Measurements from ENCODE around the gene LSM12.

Gene LSM12

DNA sequence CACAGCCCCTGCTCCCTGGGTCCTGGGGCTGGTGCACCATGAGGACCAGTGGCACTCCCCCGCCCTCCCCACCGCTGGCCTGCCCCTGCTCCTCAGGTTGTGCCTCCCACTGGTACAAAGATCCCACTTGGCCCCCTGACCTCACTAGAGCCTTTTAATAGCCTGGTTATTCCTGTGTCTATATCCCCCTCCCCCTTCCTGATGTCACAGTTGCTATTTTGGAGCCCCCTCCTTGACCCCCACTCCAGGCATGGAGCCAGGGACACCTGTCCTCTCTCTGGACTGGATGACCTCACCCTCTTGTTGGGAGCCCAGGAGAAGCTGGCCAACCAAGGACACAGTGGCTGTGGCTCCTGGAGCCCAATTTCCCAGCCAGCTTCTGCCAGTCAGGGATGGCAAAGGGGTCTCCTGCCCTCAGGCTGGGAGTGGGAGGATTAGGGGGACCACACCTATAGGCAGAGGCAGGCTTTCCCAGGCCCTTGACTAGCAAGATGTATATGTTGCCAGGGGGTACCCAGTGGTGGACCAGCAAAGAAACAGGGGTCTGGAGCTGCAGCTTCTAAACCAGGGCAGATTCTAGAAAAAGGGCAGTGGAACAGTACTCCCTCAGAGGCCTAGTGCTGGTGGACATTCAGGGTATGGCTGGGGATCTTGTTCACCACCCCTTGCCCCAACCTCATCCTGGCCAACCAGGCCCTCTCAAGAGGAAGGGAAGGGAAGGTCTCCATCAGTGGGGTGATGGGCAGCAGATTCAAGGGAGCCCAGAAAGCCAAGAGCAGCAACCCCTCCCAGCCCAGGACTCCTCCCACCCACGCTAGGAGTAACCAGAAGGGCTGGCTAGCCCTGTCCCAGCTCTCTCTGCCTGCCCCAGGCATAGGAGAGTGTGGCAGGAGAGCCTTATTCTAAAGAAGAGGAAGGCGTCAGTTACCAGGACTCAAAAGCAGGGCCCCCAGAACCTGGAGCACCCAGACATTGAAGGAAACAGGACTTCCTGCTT is 46.1 kb upstream of the LSM12 start:
- Mint-ChIP-seq H3K4me3 (peak overlapping the region in 1 of 3 experiments; percentile 56), H3K36me3 (ENCODE audit: low read depth) (peaks cover 12% of the 10 kb centered on the region), H3K4me1 (peaks cover 71% of the 10 kb centered on the region), H3K27me3 (ENCODE audit: low read depth) (no peaks in the 10 kb centered on the region), H3K27ac (peak overlapping the region; percentile 32 to 60 (median 59)), H3K9me3 (no peaks in the 10 kb centered on the region)
- TF ChIP-seq, protein P1, sequence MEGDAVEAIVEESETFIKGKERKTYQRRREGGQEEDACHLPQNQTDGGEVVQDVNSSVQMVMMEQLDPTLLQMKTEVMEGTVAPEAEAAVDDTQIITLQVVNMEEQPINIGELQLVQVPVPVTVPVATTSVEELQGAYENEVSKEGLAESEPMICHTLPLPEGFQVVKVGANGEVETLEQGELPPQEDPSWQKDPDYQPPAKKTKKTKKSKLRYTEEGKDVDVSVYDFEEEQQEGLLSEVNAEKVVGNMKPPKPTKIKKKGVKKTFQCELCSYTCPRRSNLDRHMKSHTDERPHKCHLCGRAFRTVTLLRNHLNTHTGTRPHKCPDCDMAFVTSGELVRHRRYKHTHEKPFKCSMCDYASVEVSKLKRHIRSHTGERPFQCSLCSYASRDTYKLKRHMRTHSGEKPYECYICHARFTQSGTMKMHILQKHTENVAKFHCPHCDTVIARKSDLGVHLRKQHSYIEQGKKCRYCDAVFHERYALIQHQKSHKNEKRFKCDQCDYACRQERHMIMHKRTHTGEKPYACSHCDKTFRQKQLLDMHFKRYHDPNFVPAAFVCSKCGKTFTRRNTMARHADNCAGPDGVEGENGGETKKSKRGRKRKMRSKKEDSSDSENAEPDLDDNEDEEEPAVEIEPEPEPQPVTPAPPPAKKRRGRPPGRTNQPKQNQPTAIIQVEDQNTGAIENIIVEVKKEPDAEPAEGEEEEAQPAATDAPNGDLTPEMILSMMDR (IDR thresholded peaks at IDR 0.05; ENCODE audit: unreplicated experiment in 3 of 3), result no peak

DNA sequence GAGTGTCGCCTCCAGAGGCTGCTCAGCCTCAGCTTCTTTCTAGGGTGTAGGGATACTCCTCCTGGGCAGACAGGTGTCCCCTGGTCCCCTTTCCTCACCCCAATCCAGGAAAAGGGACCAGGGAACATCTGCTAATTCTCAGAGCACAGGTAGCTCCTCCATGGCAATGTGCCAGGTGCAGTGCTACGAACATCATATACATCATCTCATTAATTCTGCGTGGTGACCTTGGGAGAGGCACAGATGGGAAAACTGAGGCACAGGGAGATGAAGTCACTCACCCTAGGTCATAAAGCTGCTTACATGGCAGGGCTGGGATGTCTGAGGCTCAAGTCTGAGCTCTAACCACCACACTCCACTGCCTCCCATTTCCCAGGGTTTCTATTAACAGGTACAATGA is 45.3 kb upstream of the LSM12 start:
- peaks cover 13% of the 10 kb centered on the region for H3K36me3 Mint-ChIP-seq (ENCODE audit: low read depth)
- no peaks in the 10 kb centered on the region for H3K9me3 Mint-ChIP-seq
- peaks cover 71% of the 10 kb centered on the region for H3K4me1 Mint-ChIP-seq
- H3K27ac Mint-ChIP-seq, result peak overlapping the region; percentile 42 to 80 (median 65)
- peak overlapping the region in 2 of 3 experiments; percentile 30 to 46 for H3K4me3 Mint-ChIP-seq
- H3K27me3 Mint-ChIP-seq (ENCODE audit: low read depth), result no peaks in the 10 kb centered on the region
- TF ChIP-seq, protein P1 (IDR thresholded peaks at IDR 0.05; ENCODE audit: unreplicated experiment in 3 of 3), result no peak

DNA sequence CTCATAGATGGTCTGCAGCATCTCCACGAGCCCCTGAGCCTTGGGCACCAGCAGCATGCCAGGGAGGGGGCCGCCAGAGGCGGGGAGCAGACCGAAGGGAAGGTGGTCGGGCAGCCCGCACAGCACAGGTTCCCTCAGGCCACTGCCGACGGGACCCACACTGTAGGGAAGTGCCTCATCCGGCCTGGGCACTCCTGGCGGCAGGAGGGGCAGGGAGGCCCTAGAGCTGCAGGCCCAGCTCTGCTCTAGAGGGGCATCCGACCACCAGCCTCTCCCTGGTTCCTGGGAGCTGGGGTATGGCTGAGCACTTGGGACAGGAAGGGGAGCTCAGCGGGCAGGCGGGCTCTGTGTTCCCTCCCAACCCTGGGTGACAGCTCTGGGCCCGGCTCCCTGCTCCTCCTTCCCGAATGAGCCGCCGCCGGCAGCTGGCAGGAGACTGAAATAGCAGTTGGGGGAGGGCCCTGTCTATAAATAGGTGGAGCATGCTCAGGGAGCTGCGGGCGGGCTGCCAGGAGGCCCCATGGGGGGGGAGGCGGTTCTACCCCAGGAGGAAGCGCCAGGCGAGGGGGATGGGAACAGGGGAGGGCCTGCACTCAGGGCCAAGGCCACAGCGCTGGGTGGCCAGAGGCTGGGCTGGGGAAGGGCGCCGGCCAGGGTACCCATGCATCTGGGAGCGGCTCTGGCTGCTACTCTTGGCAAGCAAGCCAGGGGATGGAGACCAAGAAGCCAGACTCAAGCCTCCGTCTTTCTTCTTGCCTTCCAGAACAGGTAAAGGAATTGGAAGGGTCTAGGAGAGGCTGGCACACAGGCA is 44.6 kb upstream of the LSM12 start:
- peak overlapping the region; percentile 42 to 80 (median 65) for H3K27ac Mint-ChIP-seq
- no peaks in the 10 kb centered on the region for H3K9me3 Mint-ChIP-seq
- no peaks in the 10 kb centered on the region for H3K27me3 Mint-ChIP-seq (ENCODE audit: low read depth)
- H3K4me3 Mint-ChIP-seq, result peak overlapping the region; percentile 54 to 63 (median 57)
- peaks cover 69% of the 10 kb centered on the region for H3K4me1 Mint-ChIP-seq
- TF ChIP-seq, protein P1 (IDR thresholded peaks at IDR 0.05; ENCODE audit: unreplicated experiment in 3 of 3), result no peak
- peaks cover 7% of the 10 kb centered on the region for H3K36me3 Mint-ChIP-seq (ENCODE audit: low read depth)

DNA sequence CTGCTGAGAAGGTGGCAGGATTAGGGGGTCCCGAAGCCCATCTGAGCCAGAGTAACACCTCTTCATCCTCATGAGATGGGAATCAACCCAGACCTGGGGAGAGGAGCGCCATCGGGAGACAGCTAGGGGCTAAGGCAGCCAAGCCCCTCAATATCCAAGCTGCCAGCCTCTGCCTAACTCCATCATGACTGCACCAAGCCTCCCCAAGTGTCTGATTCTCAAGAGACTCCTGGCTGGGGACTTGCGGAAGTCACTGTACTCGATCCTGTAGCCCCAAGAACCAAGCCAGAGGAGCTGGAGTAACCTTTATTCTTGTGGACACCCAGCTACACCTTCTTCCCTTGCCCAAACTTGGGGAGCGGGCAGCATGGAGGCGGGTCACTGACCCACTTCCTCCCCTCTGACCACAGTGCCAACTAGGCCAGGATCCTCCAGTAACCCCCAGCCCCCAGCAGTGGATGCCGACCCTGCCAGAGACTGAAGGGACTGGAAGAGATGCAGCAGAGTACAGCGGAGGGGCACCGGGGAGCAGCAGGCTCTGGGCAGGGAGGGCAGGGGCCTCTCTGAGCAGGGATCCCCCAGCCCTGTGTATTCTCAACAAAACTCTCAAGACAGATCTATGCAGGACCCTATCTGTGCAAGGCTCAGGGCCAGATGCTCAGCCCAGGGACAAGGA is 43.7 kb upstream of the LSM12 start:
- H3K4me3 Mint-ChIP-seq, result peak overlapping the region; percentile 54 to 66 (median 57)

DNA sequence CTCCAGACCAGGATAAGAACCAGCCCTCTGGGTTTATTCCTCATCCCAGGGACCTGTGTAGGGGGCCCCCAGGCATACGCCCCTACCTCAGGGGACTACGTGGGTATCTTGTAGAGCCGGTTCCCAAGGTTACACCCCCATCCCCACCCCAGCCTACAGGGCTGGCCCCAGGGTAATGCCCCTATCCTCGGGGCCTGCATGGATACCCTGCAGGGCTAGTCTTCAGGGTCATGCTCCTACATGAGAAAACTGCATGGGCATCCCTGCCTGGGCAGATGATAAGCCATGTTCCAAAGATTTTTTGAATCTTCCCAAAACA is 42.8 kb upstream of the LSM12 start:
- Mint-ChIP-seq H3K27me3 (ENCODE audit: low read depth) (no peaks in the 10 kb centered on the region), H3K27ac (no peak overlapping the region), H3K36me3 (ENCODE audit: low read depth) (peaks cover 7% of the 10 kb centered on the region), H3K4me1 (peaks cover 67% of the 10 kb centered on the region), H3K9me3 (no peaks in the 10 kb centered on the region), H3K4me3 (peak overlapping the region in 2 of 3 experiments; percentile 51 to 66)
- TF ChIP-seq, protein P1 (IDR thresholded peaks at IDR 0.05; ENCODE audit: unreplicated experiment in 3 of 3), result no peak

More for the DNA sequence above, 43.7 kb upstream of the LSM12 start:
- H3K36me3 Mint-ChIP-seq (ENCODE audit: low read depth), result peaks cover 7% of the 10 kb centered on the region
- peaks cover 66% of the 10 kb centered on the region for H3K4me1 Mint-ChIP-seq
- TF ChIP-seq, protein P1 (IDR thresholded peaks at IDR 0.05; ENCODE audit: unreplicated experiment in 3 of 3), result no peak
- no peaks in the 10 kb centered on the region for H3K9me3 Mint-ChIP-seq
- H3K27me3 Mint-ChIP-seq (ENCODE audit: low read depth), result no peaks in the 10 kb centered on the region
- H3K27ac Mint-ChIP-seq, result peak overlapping the region in 1 of 3 experiments; percentile 42

Data from nephron (organoid).